HG02973 (cell line): ENCODE measurements around the gene CTNNA3.
"Not testable (repeated sequence)": the region's sequence is repeated elsewhere in the genome, so short reads cannot be mapped to it uniquely, and the experiment has no call there.

ENCODE experiments used
- ATAC-seq: cut with Tn5 transposase; IDR thresholded peaks from one replicate; pipeline ENCODE4 v1.9.1; 2021; ENCODE audit warnings: moderate library complexity; ENCODE audit not compliant: unreplicated experiment

The CTNNA3 gene

DNA sequence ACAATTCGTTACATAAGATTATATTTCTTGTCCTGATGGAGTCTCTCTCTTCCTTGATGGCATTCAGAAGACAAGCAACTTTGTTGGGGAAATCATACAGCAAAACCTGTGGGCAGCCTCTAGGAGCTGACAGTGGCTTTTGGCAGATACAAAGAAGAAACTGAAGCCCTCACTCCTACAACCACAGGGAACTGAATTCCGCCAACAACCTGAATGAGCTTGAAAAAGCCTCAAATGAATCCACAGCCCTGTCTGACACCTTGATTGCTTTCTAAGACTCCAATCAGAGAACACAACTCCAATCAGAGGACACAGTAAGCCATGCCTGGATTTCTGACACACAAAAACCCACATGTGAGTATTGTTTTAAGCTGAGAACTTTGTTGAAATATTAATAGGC, 1346.9 kb downstream of the CTNNA3 start:
- ATAC-seq = no peak

DNA sequence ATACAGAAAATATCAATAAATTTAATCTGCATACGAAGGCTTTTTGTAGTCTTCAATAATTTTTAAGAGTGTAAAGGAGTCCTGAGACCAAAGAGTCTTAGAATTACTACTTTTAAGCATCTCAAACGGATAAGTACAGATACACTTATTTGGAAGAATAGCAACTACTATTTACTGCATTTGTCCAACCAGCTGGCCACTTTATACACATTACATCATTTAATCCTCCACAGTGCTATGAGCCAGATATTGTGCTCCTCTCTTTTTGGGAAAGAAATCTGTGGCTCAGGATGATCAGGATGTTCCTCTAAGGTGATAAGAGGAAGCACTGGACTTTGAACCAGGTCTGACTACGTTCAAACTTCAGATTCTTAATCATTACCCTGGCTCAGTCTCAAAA, 1358.8 kb downstream of the CTNNA3 start:
- no peak for ATAC-seq

DNA sequence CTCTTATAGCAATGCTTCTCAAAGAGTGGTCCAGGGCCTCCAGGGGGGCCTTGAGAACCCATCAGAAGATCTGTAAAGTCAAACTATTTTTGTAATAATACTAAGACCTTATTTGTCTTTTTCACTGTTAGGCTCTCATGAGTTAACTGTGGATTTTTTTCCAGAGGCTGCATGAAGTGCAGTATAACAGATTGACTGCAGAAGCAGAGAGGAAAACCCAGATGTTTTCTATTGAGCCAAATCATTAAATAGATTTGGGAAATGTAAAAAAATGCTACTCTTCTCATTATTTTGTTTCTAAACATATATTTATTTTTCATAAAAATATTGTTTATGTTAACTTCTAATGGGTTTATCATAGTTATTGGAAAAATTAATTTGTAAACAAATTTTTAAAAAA, 1359.2 kb downstream of the CTNNA3 start:
- ATAC-seq = no peak

DNA sequence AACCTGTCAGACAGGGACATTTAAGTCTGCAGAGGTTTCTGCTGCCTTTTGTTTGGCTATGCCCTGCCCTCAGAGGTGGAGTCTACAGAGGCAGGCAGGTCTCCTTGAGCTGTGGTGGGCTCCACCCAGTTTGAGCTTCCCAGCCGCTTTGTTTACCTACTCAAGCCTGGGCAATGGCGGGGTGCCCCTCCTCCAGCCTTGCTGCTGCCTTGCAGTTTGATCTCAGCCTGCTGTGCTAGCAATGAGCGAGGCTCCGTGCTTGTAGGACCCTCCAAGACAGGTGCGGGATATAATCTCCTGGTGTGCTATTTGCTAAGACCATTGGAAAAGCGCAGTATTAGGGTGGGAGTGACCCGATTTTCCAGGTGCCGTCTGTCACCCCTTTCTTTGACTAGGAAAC, 1360.2 kb downstream of the CTNNA3 start:
- not testable (repeated sequence) for ATAC-seq

DNA sequence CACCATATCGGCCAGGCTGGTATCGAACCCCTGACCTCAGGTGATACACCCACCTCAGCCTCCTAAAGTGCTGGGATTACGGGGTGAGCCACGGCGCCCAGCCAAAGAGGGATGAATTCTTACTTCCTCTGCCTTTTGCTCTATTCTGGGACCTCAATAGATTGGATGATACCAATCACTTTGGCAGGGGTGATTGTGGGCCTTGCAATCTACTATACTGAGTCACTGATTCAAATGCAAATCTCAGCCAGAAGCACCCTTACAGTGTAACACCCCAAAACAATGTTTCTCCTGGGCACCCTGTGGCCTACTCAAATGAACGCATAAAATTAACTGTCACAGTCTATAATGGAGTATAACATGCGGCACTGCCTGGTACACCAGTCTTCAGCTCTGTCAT, 1366.8 kb downstream of the CTNNA3 start:
- no peak for ATAC-seq

DNA sequence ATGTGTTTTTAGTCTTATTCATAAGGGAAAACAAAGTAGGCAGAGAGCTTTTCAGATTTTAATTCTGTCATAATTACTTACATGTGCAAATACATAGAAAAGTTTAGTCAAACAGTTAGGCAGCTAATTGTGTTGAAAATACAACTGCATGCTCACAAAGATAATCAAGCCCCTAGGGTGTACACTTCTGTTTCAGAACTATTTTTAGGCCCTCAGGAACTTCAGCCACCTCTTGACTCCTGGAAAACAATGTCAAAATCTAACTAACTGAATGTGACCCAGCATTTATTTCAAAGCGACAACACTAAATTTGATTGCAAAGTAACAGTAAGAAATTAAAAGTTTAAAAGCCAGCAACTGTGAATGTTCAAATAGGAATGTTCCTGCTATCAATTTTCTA, 1369.1 kb downstream of the CTNNA3 start:
- ATAC-seq = no peak

DNA sequence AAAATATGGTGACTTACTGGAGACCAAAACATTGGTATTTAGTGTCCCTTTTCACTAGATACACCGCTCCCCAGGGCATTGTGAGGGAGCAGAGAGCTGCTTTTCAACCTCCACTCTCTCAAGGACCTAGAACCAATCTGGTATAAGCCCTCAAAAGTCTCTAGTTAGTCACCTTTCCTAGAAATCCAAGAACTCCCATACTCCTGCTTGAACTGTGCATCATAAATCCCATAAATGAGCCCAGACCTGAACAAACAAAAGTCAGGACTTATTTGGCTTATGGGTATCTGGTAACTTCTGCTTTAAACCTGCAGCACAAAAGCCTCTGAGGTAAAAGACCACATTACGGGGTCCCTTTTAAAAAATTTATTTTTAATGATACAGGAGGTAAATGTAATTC, 1373.2 kb downstream of the CTNNA3 start:
- ATAC-seq = no peak

DNA sequence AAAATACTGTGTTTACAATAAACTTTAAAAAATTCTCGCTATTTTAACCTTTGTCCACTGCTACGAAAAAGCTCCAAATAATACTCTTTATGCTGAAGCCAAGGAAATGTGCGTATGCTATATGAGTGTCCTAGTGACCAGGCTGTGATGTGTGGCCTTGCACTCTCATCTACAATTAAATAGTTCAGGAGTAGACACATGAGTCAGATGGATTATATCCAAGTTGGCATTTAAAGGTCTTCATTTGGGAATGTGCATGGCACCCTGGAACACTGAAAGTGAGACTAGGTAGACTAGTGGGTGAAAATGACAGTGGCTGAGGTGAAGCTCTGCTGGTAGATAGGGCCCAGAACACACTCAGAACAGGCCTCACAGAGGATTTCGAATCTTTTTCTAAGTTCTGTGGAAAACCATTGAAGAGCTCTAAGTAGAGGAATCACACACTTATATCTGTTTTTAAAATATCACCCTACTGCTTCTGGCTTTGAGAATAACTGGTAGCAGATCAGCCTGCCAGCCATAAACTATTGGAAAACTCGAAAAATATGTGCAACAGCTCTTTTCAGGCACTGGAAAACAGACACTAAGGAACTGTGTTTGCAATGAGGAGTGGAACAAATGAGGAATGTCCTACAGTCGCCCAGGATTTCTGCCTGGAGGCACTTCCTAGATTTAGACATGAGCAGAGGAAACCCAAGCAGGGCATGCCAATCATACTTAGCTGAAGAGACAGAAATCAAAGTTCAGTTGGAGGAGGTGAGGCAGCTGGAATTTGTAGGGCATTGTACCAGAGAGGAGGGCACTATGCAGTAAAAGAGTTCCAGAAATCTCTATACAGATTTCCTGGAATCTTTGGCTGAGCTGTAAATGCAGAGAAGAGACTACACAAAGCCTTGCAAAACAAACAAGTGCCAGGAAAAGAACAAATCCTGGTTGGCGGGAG, 1374.0 kb downstream of the CTNNA3 start:
- no peak for ATAC-seq

DNA sequence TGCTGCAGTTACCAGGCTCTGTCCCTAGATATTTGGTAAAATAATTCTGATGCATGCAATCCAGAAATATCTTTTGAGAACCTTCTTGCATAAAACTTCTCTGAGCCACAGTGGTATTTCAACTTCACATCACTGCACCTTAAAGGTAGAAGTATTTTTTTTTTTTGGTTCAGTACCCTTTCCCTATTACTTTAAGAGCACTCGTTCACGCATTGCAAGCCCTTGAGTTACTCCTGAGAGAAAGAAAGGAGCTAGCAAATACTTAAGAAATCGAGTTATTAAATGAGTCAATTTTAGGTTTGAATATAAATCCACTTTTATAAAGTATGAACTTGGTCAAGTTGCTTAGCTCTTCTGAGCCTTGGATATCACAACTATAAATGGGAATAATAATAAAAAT, 1377.2 kb downstream of the CTNNA3 start:
- no peak for ATAC-seq

DNA sequence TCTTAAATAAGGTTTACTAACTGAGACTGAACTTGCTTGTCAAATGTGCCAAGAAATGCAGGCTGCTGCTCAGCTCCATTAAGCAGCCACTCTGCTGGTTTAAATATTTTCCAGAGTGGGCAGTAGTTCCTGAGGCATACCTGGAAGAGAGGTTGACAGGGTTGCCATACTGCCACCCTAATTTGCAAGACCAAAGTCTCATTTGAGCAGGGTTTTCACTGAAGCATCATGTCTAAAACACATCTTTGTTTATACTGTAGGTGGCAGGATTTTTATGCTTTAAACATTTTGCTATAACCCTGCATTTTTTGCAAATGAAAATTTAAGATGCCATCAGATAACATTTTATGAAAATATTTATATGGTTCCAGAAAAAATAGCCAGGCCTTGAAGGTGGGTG, 1388.2 kb downstream of the CTNNA3 start:
- no peak for ATAC-seq

DNA sequence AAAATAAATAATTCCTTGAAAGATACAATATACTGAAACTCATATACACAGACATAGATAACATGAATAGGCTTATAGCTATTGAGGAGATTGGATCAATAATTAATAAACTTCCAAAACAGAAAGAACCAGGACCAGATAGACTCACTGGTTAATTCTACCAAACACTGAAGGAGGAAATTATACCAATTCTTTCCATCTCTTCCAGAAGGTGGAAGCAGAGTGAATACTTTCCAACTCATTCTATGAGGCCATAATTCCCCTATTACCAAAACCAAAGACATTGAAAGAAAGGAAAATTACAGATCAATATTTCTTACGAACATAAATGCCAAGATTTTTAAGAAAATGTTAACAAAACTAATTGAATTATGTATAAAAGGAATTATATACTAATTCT, 1394.9 kb downstream of the CTNNA3 start:
- ATAC-seq = no peak

DNA sequence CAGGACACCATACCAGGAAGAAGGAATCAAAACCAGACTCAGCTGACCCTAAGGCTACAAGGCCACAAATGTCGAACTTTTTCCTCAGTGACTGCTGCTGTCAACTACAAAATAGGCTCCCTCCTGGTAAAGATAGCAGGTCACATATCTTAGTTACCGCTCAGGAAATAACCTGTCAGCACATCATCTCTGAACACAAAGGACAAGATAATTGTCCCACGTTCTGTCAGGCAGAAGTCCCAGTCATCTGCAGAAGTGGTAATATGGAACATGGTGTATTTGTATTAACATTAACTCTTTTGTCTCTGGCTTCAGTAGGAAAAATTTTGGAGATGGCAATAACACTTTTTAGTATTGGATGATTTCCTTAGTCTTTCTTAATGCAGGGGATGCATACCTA, 1400.4 kb downstream of the CTNNA3 start:
- no peak for ATAC-seq

DNA sequence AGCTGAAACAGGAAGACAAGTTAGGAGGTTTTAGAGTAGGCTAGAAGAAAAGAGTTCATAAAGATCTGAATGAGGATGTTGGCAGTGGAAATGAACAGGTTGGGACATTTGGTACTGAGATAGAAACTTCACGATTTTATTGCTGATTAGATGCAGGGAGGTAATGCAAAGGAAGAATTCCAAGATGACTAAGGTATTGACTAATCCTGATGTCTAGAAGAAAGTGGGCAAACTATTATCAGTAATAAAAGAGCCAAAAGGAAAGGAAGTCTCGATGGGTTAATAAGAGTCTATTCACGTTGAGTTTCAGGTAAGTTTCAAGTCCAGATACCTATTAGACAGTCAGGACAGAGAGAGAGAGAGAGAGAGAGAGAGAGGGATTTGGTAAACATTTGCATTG, 1401.5 kb downstream of the CTNNA3 start:
- no peak for ATAC-seq

DNA sequence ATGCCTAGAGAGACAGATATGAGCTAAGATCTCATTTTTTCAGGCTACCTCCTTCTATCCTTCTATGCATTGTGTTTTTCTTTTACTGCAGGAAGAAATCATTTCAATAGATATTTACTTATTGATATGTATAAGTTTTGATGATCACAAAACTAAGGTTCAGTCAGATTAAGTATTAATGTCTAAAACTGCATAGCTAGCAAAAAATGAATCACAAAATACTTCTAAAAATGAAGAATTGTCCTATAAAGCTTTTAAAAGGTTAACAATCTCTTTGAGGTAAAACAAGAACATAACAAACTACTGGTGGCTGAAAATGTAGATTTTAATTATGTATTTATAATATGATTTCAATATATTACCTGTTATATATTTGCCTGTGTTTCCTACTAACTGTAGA, 1403.1 kb downstream of the CTNNA3 start:
- ATAC-seq = no peak

DNA sequence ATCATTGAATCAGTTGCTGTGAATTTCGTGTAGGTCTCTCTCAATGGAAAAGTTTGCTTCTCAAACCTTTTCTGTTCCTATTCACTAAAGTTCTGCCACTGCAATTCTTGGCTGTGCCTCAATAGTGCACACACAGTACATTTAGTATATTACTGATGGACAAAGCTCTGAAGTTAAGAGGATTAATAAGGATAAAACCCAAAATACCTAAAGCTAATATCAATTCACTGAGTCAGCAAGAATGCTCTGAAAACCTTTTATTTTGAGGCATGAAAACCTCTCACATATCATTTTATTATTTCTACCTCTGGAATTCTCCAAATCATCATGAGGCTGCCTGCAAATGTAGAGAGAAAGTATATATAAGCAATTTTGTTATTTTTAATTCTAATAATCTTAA, 1403.5 kb downstream of the CTNNA3 start:
- ATAC-seq = no peak

DNA sequence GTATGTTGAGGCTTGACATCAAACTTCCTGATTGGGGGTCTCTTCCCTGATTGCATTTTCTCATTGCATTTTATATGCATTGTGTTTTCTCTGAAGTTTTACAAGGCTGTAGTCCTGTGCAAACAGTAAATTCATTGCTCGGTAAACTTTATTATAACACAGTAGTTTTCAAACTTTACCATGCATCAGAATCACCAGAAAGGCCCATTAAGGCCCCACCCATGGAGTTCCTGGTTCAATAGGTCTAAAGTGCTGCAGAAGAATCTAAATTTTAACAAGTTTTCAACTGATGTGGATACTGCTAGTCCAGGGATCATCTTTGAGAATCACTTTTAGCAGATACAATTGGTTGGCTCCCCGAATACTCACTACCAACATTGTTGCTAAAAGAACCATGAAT, 1404.9 kb downstream of the CTNNA3 start:
- no peak for ATAC-seq

DNA sequence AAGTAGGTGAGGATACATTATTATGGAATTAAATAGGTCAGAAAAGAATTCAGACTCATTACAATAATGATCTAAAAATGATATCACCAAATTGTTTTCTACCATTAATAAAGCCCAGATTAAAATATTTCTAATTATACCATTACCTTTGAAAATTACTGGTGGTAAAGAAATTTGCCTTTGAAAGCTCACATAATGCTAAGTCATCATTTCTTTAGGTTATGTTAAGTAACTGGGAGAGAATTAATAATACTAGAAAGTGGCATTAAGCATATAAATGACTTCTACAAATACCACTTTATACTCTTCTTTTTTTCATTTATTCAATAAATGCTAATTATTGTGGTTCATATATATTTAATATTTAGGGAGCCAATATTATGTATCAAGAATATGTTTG, 1411.4 kb downstream of the CTNNA3 start:
- ATAC-seq = no peak

DNA sequence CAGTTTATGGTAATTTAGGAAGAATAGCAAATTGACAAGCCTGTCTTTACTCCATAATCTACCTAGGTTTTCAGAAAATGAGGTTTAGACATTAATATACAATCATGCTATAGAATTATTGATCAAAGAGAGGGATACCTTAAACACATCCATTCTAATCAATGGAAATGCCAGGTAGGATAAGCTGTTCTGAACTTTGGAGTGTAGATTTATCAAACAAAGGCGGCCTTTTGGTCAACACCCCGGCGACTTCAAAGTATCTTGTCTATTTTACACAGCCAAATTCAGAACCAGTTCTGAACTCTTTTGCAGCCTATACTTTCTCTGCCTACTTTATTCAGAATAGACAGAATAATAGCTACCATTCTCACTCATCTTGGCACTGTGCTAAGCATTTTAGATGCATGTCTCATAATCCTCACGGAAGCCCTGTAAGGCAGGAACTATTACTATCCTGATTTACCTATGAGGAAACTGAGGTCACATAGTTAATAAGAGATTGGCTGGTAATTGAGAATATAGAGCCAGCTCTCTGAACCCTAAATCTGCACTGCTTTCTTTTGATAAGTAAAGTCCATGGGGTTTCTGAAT, 1412.0 kb downstream of the CTNNA3 start:
- ATAC-seq = no peak

DNA sequence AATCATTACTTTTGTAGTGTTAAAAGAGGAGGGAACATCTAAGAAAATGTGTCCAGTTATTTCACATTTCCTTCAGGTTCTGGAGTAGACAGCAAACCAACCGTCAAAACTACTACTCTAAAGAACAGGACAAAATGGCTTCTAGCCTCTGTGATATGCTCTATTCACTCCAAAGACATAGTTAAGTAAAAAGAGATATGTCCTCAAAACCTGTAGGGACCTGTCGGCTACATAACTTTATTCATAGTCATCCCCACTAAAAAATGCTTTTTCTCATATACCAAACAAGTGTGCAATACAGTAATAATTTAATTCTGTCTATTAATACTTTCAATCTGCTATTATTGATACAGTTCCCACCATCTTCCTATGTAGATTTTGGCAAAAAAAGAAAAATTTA, 1412.9 kb downstream of the CTNNA3 start:
- ATAC-seq = no peak

DNA sequence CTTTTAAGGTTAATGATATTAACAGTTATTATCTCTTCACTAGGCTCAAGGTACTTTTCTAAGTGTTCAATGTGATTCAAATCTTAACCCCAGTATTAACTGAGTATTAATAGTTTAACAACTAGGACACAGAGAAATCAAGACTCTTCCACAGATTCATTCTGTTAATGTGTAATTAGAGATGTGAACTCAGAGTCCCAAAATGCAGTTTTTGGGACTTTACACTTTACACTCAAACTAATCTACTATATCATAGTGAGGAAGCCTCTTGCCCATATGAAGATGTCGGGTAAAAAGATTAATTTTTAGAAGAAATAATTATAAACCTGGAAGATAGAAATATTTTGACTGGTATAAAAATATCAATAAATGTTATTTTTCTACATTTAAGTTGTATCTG, 1414.7 kb downstream of the CTNNA3 start:
- no peak for ATAC-seq

DNA sequence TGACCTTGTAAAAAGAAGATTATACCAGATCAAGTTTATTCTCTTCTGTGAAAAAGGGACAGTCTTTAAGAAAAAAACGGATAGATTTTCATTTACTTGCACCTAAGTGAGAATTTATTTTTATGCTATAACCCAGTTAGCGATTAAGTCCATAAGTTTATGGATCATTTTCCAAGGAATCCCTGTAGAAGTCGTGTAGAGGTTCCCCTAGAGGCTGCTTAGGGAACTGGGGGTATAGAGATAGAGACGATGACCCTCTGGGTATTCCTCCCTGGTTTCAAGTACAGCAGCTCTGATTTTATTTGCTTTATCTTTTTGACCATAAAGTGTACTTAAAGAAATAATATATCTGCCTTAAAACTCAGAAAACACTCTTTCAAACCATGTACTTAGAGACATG, 1418.5 kb downstream of the CTNNA3 start:
- no peak for ATAC-seq

DNA sequence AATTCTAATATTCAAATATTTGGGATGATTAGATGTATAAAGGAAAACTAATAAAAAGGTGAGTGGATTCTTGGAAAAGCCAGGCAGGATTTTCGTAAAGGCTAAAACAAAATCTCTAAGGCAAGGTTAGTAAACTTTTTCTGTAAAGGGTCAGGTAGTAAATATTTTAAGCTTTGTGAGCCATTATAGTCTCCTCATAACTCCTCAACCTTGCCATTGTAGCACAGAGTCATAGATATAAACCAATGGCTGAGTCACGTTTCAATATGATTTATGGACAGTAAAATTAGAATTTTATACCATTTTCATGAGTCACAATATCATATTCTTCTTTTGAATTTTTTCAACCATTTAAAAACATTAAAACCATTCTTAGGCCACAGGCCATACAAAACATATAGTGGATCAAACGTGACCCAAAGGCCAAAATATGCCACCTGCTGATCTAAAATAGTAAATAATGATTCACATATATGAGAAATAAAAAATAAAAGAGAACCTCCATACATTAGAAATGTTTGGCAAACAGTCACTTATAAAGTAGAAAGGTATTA, 1422.0 kb downstream of the CTNNA3 start:
- no peak for ATAC-seq
